C4-2B (cell line): ENCODE measurements around the gene QKI.
"Not testable (repeated sequence)": the region's sequence is repeated elsewhere in the genome, so short reads cannot be mapped to it uniquely, and the experiment has no call there.

Experiments used
- H3K27ac ChIP-seq: fragments of 450-650 bp; 2 replicates; pipeline ENCODE4 v1.5.1; 2017
- CTCF ChIP-seq: fragments of 450-650 bp; conservative IDR thresholded peaks from 2 replicates; pipeline ENCODE4 v1.5.1; 2017; ENCODE audit warnings: mild to moderate bottlenecking
- ZFX ChIP-seq: fragments of 450-650 bp; IDR thresholded peaks from 2 replicates; pipeline ENCODE4 v1.6.1; 2017

Gene QKI

GRCh38 chr6:163384510-163384909 is 30.0 kb upstream of the QKI start:
- TF ChIP-seq ZFX (no peak), CTCF (no peak)
- H3K27ac ChIP-seq = no peak overlapping the region

- not testable (repeated sequence) for H3K27ac ChIP-seq
Observed at GRCh38 chr6:163385503-163385902, 29.0 kb upstream of the QKI start.

- no peak for TF ChIP-seq ZFX
- TF ChIP-seq CTCF = no peak
- H3K27ac ChIP-seq = no peak overlapping the region
Observed at GRCh38 chr6:163386329-163386908, 28.1 kb upstream of the QKI start.

- H3K27ac ChIP-seq = no peak overlapping the region
- TF ChIP-seq CTCF (no peak), ZFX (no peak)
Observed at GRCh38 chr6:163387317-163387716, 27.2 kb upstream of the QKI start.

GRCh38 chr6:163389354-163389753 is 25.2 kb upstream of the QKI start:
- H3K27ac ChIP-seq = no peak overlapping the region
- no peak for TF ChIP-seq ZFX

GRCh38 chr6:163390770-163391169 is 23.7 kb upstream of the QKI start:
- TF ChIP-seq CTCF (no peak), ZFX (no peak)
- H3K27ac ChIP-seq = no peak overlapping the region

- TF ChIP-seq CTCF = no peak
- TF ChIP-seq ZFX = no peak
- no peak overlapping the region for H3K27ac ChIP-seq
Observed at GRCh38 chr6:163391985-163392384, 22.5 kb upstream of the QKI start.

GRCh38 chr6:163392533-163392932 is 22.0 kb upstream of the QKI start:
- TF ChIP-seq ZFX = no peak
- H3K27ac ChIP-seq = no peak overlapping the region

GRCh38 chr6:163393923-163394322 is 20.6 kb upstream of the QKI start:
- no peak overlapping the region for H3K27ac ChIP-seq
- TF ChIP-seq ZFX (no peak), CTCF (no peak)
